Breast epithelium (tissue), 3 donors: Measurements from ENCODE around the gene HARS2.

Experiments
- POLR2A ChIP-seq: fragments of 450-650 bp; IDR thresholded peaks from one replicate; pipeline ENCODE4 v1.6.1; 2016; ENCODE audit warnings: antibody characterized with exemption, mild to moderate bottlenecking, moderate library complexity
- POLR2AphosphoS5 ChIP-seq, 3 donors: sonication (generic); formaldehyde crosslinking; IDR thresholded peaks; one replicate each; pipeline ENCODE4 v1.6.1; 2017; ENCODE audit warnings: antibody characterized with exemption in 3 of 3
- TF ChIP-seq, protein P1 (sequence below), 3 donors: fragments of 450-650 bp; IDR thresholded peaks; one replicate each; pipeline ENCODE4 v1.5.1; 2016 to 2017; ENCODE audit warnings: antibody characterized with exemption in 3 of 3, mild to moderate bottlenecking in 3 of 3, moderate library complexity in 3 of 3

DNA sequence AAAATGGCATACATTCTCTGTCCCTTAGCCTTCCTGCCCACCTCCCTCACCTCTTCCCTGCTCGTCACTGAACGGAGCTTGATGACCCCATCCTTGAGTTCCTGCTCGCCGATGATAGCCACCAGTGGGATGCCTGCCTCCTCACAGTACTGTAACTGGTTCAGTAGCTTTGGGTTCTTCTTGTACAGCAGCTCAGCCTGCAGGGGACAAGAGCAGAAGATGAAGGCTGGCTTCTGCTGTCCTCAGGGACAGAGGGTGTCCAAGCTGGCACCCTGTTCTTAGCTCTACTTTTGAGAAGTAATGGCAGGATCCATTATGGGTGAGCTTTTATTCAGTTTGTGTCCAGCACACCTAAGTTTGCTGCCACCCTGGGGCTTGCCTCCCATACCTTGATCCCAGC lies 16.6 kb upstream of the HARS2 start:
- TF ChIP-seq, protein P1, sequence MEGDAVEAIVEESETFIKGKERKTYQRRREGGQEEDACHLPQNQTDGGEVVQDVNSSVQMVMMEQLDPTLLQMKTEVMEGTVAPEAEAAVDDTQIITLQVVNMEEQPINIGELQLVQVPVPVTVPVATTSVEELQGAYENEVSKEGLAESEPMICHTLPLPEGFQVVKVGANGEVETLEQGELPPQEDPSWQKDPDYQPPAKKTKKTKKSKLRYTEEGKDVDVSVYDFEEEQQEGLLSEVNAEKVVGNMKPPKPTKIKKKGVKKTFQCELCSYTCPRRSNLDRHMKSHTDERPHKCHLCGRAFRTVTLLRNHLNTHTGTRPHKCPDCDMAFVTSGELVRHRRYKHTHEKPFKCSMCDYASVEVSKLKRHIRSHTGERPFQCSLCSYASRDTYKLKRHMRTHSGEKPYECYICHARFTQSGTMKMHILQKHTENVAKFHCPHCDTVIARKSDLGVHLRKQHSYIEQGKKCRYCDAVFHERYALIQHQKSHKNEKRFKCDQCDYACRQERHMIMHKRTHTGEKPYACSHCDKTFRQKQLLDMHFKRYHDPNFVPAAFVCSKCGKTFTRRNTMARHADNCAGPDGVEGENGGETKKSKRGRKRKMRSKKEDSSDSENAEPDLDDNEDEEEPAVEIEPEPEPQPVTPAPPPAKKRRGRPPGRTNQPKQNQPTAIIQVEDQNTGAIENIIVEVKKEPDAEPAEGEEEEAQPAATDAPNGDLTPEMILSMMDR (IDR thresholded peaks at IDR 0.05): no peak
- TF ChIP-seq POLR2A: no peak
- TF ChIP-seq POLR2AphosphoS5 (IDR thresholded peaks at IDR 0.05): no peak
